ENCODE measurements around the gene SLC38A8.

Gene SLC38A8

GRCh38 chr16:84068783-84069462 is 26.3 kb upstream of the SLC38A8 start:
- DNase-seq (ENCODE audit: low read depth in 1 of 2, low spot score in 1 of 2), result no peak

DNA sequence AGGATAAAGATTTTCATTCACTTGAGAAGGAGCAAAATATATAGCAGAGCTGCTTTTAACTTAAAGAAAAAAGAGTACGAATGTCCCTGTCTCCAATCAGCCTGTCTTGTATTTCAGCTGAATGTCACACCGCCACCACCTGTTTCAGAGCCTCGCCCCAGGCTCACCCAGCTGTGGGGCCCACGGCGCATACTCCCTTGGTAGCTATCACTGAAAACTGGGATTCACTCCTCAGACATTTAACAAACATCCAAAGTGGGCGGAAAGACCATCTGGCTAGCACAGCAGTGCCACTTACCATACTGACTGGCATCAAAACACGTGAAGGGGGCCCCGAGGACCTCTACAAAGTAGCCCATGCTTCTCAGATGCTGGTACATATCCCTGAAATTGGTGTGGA is 25.4 kb upstream of the SLC38A8 start:
- no peak for DNase-seq (ENCODE audit: low read depth in 1 of 2, low spot score in 1 of 2)

DNA sequence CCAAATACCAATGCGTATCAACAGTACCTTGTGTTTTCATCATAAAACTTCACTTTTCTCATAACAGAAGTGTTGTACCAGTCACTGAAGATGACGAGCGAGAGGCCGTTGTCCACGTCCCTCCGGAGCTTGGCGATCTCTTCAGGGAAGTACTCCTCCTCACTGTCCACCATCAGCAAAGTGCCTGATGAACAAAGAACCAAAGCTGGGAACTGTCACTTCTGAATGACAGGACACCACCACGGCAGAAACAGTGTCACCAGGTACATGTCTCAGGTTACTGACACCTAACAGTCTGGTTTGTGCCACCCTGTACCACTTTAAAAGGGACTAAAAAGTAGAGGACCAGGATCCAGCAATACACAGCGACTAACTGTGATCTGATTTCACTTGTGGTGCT is 25.0 kb upstream of the SLC38A8 start:
- DNase-seq (ENCODE audit: low read depth in 1 of 2, low spot score in 1 of 2), result no peak

DNA sequence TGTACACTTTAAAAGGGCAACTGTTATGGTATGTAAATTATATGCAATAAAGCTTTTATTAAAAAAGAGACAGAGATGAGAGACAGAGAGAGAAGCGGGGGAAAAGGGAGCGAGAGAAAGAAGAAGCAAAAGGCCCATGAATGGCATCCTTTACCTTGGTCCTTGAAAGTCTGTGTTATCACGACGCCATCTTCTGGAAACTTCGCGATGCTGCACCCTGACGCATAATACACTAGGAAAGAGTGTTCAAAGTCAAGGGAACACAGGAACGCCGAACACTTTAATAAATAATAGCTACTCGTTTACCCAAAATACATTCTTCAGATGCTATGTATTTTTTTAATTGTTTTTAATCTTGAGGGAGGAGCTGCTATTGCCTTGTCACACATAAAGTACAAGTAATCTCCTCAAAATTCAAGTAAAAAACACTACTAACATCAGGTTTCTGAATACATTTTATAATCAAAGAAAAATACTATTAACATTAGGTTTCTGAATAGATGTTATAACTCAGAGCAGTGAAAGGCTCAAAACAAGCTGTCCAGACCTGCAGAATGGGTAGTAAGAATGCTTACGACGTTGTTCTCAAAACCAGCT is 23.0 kb upstream of the SLC38A8 start:
- peak in 1 of 2 donors; percentile 20 for DNase-seq (ENCODE audit: low read depth in 1 of 2, low spot score in 1 of 2)

DNA sequence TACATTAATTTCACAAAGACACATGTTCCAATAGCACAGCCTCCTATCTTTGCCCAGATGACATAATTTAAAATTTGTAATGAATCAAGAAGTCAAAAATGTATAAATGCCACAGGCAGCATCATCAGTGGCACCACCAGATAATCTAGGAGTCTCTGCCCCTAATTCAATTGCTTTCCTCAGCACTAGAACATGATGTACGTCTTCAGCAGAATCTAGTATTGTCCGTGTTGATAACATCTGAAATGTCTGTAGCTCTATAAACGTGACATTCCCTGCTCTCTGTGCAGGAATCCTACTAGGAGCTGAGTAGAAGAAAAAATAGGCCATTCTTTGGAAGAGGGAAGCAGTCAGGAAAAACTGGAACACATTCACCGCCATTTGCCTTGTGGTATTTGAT is 21.4 kb upstream of the SLC38A8 start:
- no peak for DNase-seq (ENCODE audit: low read depth in 1 of 2, low spot score in 1 of 2)

DNA sequence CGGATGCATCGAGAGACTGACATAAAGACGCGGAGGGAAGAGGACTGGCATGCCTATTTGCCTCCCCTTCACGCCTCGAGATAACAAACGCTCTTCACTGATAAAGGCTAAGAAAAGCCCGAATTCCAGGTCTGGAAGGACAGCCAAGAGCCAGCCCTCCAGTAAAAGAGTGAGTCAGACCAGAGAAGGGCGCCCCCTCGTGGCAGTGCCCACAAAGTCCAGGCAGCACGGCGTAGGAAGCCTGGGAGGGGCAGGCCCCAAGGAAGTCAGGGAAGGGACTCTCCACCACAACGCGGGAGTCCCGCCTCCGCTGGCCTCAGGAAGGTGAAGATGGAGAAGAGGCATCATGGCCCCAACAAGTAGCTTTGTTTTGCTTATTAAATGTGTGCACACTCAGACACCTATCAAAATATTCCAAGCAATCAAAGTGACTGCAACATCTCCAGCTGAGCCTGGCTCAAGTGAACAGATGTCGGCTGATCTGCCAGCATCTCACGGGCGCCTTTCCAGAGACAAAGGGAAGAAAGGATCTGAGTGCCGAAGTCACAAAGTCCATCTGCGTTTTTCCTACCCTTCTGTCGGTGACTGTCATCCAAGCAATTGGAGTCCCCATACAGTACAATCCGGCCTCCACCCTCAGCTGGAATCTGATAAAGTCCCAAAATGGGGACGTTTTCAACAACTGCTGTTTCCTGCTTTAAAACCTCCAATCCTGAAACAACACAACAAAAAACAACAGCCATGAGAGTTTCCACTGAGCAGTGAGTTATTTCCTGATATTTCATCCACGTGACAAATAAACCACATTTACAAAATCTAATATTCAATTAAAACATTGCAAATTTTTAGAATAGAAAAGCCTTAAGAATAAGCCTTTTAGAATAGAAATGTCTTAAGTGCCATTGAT is 20.4 kb upstream of the SLC38A8 start:
- peak; percentile 47 to 50 for DNase-seq (ENCODE audit: low read depth in 1 of 2, low spot score in 1 of 2)

DNA sequence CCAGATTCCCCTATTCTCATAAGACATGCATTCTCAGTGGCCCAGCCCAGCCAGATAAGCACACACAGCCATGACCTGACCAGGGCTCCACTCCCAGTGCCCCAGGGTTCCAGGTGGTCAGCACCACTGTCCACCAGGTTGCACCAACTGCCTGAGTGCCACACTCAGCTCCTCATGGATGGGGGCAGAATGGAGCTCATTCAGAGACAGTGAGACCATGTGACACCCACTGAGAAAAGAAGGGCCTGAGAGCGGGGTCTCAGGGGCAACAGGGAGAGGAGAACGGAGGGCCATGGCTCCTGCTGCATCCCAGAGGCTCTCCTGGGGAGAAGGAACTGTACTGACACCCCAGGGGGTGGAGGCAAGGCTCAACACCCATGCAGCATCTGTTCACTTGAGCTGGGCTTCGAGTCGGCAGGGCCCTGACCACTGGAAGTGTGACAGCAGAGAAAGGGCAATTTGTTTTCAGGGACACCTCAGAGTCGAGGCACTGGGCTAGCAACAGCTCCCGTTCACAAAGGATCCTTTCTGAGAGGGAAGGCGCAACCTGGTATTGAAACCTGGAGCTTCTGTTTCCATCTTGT is 18.7 kb upstream of the SLC38A8 start:
- DNase-seq (ENCODE audit: low read depth in 1 of 2, low spot score in 1 of 2), result no peak

DNA sequence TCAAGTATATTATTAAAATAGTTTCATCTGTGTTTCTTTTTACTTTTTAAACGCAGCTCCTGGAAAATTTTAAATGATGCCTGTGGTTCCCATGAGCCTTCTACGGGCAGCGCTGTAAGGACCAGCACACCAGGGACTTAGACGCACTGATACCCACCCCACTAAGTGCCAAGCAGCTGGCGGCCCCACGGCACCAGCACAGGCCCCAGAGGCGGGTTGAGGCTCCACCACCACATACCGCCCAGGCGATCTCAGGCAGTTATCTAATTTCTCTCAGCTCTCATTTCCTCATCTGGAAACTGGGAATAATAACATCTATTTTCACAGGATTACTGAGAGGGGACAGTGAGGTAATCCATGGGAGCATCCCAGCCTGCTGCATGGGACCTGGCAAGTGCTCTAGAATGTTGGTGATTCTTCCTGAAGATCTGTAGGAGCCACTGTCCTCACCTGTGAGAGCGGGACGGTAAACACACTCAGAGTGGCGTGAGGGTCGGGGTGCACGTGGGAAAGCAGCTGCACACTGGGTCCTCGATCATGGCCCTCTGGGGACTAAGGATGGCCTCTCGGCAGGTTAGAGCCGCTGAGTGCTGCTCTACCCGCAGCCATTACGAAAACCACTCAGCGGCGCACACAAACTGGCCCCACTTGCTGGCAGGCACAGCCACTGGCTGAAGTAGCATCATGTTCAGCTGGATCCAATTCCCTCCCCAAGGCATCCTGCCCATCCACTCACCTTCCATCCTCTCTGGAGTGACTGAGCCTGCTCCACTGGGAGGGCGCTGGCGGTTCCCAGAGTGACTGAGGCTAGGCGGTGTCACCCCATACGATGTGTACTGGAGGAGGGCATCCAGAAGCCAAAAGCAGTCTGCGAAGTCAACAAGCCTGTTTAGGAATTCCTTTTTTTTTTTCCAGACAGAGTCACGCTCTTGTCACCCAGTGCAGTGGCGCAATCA is 17.6 kb upstream of the SLC38A8 start:
- no peak for DNase-seq (ENCODE audit: low read depth in 1 of 2, low spot score in 1 of 2)

- DNase-seq (ENCODE audit: low read depth in 1 of 2, low spot score in 1 of 2), result no peak
Measured at GRCh38 chr16:84059111-84059510, 16.5 kb upstream of the SLC38A8 start.

DNA sequence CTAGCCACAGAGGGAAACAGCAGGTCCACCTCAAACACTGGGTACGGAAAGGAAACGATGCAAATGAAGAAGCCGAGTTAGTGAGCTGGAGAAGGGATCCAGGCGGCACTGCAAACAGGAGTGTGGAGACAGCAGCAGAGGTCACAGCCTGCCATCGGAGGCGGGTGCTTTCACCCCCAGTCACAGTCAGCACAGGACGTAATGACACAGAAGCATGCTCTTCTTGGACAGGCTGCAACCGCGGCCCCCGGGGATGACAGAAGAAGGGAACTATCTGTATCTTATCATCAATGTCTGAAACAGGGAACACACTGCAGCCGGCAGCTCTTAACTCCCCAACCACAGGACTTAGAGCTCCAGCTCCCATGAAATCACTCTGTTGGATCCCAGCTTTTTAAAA is 16.1 kb upstream of the SLC38A8 start:
- DNase-seq (ENCODE audit: low read depth in 1 of 2, low spot score in 1 of 2), result no peak

DNA sequence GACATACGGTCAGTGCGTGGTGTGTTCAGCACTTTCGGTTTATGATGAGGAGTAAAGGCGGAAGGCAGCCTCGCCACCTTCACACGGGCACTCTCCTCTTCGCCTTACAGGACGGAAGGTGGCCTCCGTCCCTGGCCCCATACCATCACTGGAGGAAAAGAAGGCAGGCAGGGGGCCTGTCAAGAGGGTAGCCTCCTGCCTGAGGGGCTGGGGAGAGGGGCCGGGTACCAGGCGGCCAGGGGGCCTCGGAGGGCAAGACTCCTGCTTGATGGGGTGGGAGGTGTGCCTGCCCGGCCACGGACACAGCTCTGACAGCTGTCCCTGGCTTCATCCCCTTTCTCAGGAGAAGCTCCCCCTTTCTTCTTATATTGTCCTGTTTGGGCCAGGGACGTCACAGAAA is 15.6 kb upstream of the SLC38A8 start:
- no peak for DNase-seq (ENCODE audit: low read depth in 1 of 2, low spot score in 1 of 2)

DNA sequence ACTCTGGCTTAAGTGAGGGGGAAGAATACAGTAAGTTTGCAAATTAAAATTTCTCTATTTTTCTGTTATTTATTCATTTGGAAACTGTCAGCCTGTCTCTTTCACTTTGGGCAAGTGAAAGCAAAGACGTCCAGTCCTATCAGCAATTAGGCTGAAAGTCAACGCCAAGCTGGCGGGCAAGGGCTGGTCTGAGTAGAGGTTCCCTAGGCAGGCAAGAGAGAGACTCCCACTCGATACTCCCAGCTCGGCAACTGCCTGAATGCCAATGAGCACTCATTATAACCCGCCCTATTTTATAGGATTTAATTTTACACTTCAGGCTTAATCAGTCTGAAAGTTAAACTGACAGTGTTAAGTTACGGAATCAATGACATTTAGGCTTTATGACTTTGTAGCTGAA is 14.3 kb upstream of the SLC38A8 start:
- no peak for DNase-seq (ENCODE audit: low read depth in 1 of 2, low spot score in 1 of 2)

- DNase-seq (ENCODE audit: low read depth in 1 of 2, low spot score in 1 of 2), result no peak
Measured at GRCh38 chr16:84055801-84056634, 13.4 kb upstream of the SLC38A8 start.

DNA sequence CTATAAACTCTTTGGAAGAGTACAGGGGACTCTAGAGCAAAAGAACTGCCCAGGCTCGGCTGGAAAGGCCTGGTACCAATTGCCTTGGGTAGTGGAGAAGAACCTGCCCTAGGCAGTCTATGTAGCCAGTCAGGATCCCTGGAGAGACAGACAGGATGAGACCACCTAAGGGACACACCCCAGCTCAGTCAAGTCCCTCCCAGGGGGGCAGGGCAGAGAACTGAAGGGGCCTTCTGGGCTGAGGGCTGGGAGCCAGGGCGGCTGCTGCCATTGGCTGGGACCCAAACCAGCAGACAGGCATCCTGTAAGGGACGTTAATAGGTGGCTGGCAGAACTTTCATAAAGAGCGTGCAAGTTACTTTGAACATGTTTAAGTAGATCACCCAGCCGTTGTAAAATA is 12.8 kb upstream of the SLC38A8 start:
- DNase-seq (ENCODE audit: low read depth in 1 of 2, low spot score in 1 of 2), result no peak

GRCh38 chr16:84054916-84055315 is 12.3 kb upstream of the SLC38A8 start:
- DNase-seq (ENCODE audit: low read depth in 1 of 2, low spot score in 1 of 2), result no peak

DNA sequence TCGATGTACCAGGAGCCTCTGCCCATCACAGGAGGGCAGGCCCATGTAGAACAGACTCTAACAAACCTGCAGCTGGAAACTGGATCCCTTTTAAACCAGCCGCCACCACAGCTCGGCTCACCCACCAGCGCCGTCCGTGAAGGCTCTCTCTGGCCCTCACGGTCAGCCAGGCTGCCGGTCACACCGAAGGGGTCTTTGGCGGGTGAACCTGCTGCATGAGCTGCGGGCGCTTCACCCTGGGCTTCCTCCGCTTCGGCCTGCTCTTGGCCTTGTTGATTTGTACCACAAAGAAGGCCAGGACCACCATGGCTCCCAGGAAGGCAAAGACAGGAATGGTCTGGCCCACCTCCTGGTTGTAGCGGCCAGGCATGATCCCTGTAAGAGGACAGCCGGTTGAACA is 11.7 kb upstream of the SLC38A8 start:
- no peak for DNase-seq (ENCODE audit: low read depth in 1 of 2, low spot score in 1 of 2)

- no peak for DNase-seq (ENCODE audit: low read depth in 1 of 2, low spot score in 1 of 2)
Measured at GRCh38 chr16:84053237-84053636, 10.6 kb upstream of the SLC38A8 start.

GRCh38 chr16:84052071-84052622 is 9.6 kb upstream of the SLC38A8 start:
- DNase-seq (ENCODE audit: low read depth in 1 of 2, low spot score in 1 of 2), result no peak

GRCh38 chr16:84050316-84050715 is 7.7 kb upstream of the SLC38A8 start:
- DNase-seq (ENCODE audit: low read depth in 1 of 2, low spot score in 1 of 2), result no peak
